NCI-H1694 treated with DMSO at 0.1 percent for 48 hours (cell line): ENCODE data around the gene UNC5C.

Source experiments
- DNase-seq: peaks from one replicate; lab custom pipeline; 2025; lab: John Stamatoyannopoulos, UW

The UNC5C gene

DNA sequence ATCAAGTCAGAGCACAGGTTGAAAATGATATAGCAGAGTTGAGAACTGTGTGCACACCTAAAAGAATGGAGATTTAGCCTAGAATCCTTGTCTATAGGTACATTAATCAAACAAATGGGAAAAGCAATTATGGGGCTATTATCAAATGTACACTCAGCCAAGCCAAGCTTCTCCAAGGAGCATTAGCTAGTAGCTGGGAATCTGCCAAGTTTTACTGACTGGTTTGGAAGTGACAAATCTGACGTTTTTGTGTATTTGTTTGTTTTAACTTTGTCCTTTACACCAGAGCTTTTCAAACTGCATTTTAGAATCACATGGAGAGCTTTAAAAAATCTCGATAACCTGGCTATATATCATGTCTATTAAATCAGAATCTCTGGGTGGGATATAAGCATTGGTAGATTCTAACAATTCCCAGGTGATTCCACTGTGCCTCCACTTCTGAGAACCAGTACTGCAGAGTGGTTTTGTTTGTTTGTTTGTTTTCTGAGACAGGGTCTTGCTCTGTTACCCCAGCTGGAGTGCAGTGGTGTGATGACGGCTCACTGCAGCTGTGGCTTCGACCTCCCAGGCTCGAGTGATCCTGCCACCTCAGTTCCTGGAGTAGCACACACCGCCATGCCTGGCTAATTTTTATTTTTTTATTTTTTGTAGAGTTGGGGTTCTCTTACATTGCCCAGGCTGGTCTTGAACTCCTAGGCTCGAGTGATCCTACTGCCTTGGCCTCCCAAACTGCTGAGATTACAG, 279.8 kb downstream of the UNC5C start:
- no peak for DNase-seq

DNA sequence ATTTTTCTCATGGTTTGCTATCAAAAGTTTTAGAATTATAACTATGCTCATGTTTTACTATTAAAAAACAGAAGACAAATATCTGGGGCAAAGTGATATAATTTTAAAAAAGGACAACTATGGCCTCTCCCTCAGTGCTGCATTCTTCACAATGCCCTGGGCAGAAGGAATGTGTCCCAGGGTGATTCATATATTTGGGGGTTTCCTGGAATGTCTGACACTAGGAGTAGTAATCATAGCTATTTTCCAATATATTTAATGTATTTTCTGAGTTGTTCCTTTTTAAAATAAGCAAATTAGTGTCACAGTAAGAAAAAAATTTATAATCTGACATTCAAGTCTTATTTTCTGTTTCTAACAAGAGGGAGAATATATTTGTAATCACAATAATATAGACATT, 281.7 kb downstream of the UNC5C start:
- DNase-seq, result no peak

DNA sequence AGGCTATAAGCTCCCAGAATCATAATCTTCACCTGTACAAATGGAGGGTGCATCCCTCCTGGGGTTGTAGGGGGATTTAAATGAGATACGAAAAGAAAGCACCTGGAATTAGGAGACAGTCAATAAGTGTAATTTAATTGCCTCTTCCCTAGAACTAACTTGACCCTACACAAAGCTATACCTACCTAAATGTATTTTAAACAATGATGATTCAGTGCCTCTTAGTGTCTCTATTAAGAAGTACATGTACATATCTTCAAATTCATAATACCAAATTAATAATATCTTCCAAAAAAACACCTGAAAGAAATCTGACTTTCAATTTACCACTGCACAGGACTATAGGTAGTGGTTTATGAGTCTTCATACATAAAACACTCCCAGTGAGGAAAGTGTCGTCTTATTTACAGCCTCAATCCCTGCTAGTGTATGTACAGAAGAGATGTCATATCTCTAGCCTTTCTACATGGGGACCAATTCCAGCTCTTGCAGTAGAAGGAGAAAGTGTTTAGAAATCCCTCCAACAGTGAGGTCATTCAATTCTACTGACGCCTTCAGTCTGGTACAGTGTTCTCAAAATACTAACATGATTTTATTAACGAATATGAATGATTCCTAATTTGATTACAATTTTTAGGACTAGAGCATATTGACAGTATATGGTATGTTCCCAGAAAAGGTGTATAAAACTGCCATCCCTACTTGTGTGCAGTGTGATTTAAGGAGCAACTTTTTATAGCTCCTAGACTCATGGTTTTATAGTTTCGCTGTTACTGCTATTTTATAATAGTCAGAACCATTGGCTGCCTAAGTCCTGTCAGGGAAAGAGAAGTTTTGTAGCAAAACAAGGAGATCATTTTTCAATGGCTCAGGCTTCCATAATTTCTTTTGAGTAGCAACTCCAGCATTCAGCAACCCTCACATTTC, 282.7 kb downstream of the UNC5C start:
- no peak for DNase-seq

DNA sequence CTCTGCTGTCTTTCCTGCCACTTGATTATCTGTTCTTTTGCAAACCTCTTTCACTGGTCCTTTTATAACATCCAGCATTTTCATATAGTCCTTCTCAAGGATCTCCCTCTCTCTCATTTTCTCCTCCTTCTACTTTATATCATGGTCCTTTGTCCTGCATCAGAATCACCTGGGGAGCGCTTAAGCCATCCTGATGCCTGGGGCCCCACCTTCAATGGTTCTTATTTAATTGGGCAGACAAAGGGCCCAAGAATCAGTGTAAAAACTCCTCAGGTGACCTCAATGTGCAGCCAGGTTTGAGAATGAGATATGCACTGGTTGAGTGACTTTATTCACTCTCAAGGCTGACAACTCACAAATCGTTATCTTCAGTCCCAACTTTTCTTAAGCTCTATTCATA, 283.9 kb downstream of the UNC5C start:
- DNase-seq, result no peak

DNA sequence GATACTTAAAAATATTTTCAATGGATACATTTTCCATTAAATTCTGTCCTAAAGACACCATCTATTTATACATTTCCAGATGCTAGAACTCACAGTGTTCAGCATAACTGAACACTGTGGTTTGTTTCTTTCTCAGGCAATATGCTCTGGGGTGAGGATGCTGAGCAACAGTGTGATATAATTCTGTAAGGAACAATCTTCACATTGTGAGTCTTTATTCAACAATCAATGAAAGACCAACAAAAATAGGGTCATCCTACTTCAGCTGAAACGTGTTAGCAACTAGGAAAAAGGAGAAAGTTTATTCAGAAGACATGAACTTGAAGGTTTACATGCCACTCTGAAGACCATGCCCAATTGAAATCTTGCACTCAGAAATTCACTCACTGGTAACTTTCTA, 284.8 kb downstream of the UNC5C start:
- DNase-seq, result no peak

DNA sequence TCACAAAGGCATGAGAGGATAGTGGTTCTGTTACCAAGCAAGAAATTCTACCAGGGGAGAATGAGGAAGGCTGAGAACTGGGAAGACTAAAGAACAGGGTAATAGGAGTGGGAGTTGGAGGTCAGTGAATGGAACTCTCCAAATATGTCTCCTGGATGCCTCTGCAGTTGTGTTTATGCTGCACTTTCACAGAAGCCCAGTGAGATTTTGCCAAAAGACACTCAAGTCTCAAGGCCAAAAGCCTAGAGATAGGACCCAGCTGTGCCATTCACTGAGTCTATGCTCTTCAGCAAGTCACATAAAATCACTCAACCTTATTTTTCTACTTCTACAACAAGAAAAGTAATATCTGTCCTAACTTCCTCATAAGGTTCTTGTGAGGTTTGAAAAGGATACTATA, 285.4 kb downstream of the UNC5C start:
- no peak for DNase-seq

DNA sequence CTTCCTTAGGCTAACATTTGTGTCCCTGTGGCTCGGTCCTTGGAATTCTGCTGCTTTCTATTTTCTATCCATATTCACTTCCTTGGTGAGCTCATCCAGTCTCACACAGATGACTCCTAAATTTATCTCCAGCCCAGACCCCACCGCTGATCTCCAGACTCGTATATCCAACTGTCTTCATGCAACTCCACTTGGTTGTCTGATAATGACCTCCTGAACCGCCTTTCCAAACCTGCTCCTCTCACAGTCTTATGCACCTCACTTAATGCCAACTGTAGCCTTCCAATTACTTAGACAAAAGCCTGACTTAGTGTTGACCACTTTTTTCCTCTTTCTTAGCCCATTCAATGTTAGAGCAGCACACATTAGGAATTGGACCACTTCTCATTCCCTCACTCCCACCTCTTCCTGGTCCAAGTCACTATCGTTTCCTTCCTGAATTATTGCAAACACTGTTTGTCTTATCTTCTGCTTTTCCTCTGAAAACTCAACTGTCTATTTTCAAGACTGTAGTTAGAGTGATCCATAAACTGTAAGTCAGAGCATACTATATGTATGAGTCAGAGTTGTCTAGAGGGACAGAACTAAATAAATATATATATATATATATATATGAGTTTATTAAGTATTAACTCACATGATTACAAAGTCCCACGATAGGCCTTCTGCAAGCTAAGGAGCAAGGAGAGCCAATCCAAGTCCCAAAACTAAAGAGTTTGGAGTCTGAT, 292.5 kb downstream of the UNC5C start:
- no peak for DNase-seq

DNA sequence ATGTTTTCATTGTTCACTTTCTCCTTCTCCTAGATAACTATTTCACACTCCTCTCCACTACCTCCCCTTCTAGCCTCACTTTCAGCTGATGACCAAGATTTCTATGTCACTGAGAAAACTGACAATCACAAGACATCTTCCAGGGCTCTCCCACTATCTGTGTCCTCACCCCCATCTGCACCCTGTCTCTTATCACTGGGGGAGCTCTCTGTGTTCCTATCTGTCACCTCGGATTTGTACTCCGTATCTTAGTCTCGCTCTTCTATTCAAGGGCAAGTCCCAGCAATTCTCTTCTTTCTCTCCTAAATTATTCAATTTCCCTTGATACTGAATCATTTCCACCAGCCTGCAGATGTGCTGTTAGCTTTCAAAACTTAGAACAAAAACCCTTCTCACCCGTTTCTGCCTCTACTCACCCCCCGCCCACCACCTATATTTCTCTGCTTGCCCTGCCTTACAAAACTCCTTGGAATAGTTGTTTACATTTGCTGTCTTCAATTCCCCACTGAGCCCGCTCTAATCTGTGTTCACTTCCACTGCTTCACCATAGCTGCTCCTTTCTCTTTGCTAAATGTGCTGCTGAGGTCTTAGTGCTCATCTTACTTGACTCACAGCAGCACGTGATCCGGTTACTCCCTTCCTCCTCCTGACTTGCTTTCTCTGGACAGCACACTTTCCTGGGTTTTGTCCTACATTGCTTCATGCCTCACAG, 293.2 kb downstream of the UNC5C start:
- DNase-seq, result no peak

DNA sequence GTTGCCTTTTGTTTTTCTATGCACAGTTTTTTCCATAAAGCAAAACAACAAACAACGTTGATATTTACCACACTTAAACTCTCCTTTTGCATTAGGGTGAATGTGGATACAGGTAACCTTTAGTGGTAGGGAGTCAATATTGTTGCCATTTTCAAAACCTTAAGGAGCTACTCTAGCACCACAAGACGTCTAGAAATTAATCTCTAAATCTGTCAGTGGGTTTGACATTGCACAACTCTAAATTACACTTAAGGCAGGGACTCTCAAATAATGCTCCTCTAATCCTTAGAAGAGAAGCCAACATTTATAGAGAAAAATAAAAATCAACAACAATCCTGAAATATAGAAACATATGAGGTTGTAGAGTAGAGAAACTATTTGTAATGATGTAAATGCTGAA, 297.2 kb downstream of the UNC5C start:
- no peak for DNase-seq

DNA sequence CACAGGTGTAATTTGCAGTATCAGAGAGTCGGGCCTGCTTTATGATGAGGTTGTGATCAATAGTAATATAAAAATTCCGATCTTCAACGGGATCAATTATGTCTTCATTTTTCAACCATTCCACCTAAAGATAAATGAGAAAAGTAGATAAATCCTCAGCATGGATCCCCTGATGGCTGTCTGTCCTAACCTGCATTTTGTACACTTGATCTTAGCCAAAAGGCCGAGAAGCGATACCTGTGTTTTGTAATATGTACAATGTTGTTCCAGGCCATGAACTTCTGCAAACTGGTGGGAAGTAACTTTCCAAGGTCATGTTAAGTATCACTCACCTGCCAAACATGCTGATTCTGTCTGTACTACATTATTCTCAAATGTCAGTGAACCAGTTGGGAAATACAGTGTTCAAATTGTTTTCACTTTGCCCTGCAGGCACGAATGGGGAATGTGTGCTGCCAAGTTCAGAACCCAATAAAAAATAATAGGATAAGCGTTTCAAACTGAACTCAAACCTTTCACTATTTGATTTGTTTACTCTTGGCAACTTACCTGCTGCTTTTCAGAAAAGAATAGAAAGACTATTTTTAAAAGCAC, 298.1 kb downstream of the UNC5C start:
- DNase-seq, result no peak

DNA sequence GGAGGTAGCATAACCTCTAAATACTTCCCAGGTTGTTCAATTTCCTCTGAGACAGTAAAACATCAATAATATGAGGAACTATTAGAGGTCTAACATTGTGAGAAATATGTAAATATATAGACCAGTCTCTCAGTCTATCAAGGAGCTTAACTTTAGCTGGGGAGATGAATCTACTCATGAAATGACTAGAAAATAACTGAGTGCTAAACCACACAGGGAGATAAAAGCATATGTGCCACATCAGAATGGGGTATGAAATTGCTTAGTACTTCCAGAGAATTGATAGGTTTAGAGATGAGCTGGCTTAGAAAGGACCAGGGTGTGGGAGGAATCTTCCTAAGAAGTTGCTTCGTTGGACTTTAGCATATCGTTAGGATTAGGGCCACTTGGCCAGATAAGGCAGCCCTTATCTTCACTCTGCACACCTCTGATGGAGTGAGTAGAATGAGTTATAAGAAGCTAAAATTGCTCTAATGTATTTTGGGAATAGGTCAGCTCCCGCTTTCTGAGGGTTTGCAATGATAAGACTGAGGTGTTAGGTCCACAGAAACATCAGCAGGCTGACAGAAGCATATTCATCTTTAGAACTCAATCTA, 299.2 kb downstream of the UNC5C start:
- DNase-seq, result no peak

DNA sequence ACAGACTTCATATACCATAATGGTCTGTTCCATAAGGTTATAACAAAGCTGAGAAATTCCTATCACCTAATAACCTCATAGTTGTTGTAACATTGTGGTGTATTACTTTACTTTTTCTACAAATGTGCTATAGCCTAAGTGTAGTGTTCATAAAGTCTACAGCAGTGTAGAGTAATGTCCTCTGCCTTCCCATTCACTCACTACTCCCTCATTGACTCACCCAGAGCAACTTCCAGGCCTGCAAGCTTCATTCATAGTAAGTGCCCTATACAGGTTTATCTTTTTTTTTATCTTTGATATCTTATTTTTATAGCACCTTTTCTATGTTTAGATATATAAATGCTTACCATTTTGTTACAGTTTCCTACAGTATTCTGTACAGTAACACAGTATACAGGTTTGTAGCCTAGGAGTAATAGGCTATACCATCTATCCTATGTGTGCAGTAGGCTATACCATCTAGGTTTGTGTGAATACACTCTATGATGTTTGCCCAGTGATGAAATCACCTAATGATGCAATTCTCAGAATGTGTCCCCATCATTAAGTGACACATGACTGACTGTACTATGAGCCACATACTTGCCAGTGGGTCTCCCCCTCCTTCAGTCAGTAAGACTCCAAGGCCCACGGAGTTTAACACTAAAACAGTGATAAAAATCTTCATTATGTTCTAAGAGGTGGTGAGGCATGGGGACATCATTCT, 299.9 kb downstream of the UNC5C start:
- no peak for DNase-seq

DNA sequence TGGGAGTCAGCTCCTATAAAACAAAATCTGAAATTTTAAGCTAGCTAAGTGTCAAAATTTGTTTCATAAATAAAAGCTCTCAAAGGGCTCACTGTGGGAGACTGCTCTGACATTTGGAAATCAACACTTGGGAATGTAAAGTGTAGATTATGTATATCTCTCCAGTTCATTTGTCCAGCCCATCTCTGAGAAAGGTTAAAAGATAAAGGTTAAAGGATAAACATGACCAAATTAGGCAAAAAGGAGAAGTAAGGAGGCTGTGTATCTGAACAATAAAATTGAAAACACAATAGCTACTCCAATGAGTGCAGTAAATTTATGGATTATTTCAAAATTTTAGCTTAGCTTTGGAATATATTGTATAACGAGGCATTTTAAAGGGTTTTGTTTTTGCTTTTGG, 304.9 kb downstream of the UNC5C start:
- DNase-seq, result no peak

DNA sequence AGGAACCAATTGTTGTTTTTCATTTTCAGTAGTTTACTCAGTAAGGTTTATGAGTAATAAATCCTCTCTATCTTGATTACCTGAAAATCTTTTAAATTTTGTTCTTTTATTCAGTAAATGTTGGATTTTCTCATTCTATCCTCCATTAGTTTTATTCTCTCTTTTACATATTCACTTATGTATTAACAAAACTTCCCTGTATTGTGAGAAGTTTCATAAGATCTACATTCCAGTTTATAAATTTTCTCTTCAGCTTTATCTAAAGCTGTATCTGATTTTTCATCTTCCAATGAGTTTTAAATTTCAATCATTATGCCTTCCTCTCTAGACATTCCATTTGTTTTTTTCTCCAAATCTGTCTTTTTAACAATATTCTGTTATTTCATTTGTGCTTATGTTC, 310.2 kb downstream of the UNC5C start:
- DNase-seq, result no peak

DNA sequence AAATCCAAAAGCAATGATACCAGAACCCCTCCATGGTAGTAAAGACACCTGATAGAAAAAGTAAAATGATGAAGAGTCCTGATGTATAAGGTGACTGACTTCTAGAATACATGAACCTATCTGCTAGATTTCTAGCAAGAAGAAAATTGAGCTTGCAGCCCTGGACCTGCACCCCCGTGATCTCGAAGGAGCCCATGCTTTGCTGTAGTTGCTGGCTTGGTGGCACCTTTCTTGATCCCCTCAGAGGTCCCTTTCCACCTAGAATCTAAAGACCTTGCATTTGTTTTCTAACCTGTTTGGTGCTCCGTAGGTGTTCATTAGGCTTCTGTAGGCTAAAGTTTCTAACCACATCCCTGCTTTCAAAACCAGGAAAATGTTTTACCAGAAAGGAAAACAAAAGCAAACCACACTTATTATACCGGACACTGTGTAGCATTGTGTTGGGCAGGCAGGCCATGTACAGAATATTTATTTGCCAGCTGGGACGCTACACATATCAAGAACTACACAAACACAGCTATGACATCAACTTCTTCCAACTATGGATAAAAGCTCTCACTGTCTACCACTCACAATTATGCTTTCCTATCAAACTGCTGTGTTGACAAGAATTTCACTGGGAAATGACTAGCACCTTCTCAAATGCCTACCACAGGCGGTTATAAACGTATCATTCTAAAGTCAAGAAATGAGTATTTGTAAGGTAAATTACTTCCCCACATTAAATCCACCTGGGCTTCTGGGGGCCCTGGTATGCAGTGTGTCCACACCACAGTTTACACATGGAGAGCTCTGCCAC, 316.2 kb downstream of the UNC5C start:
- DNase-seq, result no peak

DNA sequence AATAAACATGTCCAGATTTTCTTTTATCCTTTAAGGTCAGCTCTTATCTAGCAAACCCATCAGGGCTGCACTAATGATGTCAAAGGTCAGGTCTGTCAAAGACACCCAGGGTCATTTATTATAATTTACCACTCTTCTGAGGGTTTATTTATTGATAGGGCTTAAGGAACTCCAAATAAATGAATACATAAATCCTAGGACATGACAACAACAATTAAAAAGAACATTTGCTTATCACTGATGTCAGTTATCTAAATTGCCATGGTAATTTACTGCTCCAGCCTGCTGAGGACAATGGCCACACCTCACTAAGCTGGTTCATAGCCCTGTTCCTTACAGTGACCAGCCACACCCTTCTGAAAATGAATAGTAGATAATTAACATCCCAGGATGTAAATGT, 317.1 kb downstream of the UNC5C start:
- no peak for DNase-seq

DNA sequence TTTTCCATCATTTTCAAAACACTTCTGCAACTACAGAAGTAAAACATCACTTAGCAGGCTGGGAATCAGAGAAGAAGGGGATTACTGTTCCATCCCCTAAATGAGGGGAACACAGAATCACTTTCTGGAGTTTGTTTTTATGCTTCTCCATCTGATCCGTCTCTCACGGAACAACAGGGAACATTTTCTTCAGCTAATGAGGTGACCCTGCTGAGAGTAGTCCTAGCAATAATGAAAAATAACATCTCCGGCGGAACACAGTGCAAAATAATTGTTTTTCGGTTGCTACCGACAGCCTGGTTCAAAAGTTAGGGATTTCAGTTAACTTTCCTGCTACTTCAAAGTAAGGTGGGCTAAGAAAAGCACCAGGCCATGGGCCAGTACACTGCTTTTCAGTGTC, 322.9 kb downstream of the UNC5C start:
- DNase-seq, result no peak

DNA sequence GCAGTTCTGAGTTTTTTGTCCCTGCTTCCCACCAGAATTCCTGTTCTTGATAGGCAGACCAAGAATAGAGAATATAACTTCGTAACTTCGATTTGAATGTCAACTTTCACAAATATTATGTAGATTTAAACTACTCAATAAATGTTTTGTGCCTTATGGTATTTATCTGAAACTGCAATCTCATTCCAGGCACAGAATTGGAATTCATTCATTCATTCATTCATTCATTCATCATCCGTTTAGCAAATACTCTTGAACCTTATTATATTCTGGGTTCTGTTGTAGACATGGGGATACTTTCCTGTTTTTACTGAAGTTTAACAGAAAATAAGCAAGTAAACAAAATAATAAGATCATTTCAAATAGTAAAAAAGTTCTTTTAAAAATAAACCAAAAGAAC, 324.4 kb downstream of the UNC5C start:
- DNase-seq, result no peak

DNA sequence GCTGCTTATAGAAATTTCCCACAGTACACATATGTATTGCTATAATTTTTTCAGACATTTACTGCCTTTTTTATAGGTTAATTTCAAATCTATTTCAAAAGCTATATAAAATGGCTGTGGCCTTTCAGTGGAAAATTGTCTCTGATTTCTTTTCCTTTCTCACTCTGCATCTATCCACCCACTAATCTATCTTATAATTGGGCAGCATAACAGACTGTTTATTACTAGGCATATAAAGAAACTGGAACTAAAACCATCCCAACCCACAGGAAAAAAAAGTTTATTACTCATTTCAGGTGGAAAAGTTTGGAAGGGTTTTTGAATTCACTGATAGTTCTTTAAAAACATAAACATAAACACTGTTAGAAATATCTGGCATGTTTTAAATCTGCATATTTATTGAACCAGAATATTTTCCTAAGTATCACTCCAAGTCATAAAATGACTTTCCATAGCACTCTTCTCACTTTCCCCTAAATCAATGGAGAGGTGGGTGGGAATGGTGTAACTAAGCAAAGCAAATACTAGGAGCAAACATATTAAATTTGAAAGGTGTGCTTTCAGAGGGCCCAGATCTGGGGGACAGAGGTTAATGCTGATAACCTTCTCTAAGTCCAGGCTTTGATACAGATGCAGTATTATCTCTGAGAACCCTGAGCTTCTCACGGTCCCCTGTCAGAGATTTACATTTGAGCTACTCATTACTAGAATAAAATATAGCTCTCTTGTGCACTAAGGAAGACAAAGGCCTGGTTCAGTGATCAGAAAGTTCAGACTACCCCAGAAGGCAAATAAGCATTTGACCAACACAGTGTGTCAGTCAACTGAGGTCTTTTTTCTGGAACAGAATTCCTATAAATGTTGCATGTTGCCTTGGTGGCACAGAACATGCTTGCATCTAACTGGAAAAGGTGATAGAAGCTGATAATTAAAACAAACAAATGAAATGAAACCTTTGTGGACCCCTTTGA, 328.3 kb downstream of the UNC5C start:
- no peak for DNase-seq
